Measurements from ENCODE around the gene USP9X. TPM values are rescaled to one million over a fixed set of nuclear protein-coding genes. Genes with fewer than 3 reads are reported as not detected.

Gene USP9X
- total RNA-seq, 4 donors from 2014 or later: 57.2 to 85.9 (median 65.2) TPM

DNA sequence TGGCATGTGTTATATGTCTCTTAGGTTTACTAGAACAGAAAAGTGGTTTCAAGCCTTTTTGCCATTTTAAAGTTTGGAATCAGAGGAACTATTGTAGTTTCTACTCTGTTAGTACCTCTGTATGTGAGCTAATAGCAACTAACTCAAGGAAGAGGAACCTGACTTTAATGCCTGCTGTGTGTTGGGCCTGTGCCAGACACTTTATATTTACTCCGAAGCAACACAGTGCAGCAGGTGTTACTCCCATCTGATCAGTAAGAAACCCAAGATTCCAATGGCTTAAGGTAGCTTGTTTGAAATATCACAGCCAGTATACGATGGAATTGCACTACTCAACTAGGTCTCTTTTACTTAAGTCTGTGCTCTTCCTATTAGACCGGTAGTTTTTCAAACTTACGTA, 79.2 kb downstream of the USP9X start:
- 91% methylated on average over 4 of the region's 4 CpGs for WGBS
- no peak for TF ChIP-seq POLR2A (IDR thresholded peaks at IDR 0.05)
- no peak for TF ChIP-seq EP300 (IDR thresholded peaks at IDR 0.05)
- TF ChIP-seq, protein P1, sequence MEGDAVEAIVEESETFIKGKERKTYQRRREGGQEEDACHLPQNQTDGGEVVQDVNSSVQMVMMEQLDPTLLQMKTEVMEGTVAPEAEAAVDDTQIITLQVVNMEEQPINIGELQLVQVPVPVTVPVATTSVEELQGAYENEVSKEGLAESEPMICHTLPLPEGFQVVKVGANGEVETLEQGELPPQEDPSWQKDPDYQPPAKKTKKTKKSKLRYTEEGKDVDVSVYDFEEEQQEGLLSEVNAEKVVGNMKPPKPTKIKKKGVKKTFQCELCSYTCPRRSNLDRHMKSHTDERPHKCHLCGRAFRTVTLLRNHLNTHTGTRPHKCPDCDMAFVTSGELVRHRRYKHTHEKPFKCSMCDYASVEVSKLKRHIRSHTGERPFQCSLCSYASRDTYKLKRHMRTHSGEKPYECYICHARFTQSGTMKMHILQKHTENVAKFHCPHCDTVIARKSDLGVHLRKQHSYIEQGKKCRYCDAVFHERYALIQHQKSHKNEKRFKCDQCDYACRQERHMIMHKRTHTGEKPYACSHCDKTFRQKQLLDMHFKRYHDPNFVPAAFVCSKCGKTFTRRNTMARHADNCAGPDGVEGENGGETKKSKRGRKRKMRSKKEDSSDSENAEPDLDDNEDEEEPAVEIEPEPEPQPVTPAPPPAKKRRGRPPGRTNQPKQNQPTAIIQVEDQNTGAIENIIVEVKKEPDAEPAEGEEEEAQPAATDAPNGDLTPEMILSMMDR (IDR thresholded peaks at IDR 0.05): no peak
- TF ChIP-seq POLR2AphosphoS5 (IDR thresholded peaks at IDR 0.05): no peak
- H3K4me1 ChIP-seq: no peaks in the 10 kb centered on the region
- no peak overlapping the region for H3K27ac ChIP-seq
- peaks cover 14% of the 10 kb centered on the region for H3K36me3 ChIP-seq
- DNase-seq (ENCODE audit: low spot score in 2 of 2): no peak
- no peaks in the 10 kb centered on the region for H3K9me3 ChIP-seq
- no peak overlapping the region for H3K4me3 ChIP-seq
- H3K27me3 ChIP-seq: no peaks in the 10 kb centered on the region

DNA sequence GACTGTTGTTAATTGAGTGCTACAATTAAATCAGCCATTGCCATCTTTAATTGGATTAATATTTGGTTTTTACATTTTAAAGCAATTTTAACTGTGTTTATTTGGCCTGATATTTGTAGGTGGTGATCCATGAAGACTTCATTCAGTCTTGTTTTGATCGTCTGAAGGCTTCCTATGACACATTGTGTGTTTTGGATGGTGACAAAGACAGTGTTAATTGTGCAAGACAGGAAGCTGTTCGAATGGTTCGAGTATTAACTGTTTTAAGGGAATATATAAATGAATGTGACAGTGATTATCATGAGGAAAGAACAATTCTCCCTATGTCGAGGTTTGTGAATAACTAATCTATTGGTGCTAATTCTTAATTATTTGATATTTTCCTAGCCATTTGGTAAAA, 82.6 kb downstream of the USP9X start:
- Histone ChIP-seq H3K36me3 (peaks cover 35% of the 10 kb centered on the region), H3K4me3 (no peak overlapping the region), H3K27ac (no peak overlapping the region), H3K4me1 (no peaks in the 10 kb centered on the region), H3K27me3 (no peaks in the 10 kb centered on the region), H3K9me3 (no peaks in the 10 kb centered on the region)
- TF ChIP-seq, protein P1 (IDR thresholded peaks at IDR 0.05): no peak
- TF ChIP-seq EP300 (IDR thresholded peaks at IDR 0.05) (no peak), POLR2A (IDR thresholded peaks at IDR 0.05) (no peak), POLR2AphosphoS5 (IDR thresholded peaks at IDR 0.05) (no peak)
- whole genome bisulfite sequencing: 63% methylated on average over 4 of the region's 4 CpGs
- no peak for DNase-seq (ENCODE audit: low spot score in 2 of 2)

DNA sequence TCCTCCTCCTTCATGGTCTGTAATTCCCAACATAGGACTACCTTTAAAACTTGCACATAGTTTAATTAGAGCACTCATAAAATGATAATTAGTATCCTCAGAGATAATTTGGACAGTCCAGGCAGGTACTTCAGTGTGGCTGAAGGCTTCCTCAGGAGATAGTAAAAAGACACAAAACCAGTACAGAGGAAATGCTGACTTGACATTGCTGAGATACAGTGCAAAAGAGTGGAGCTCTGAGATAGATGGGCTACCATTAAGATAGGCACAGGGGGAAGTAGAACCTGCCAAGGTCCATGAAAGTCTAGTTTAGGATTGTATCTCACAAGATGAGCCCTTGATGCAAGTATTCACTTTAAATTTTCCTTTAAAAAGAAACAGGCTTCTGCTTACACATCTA, 91.0 kb downstream of the USP9X start:
- no peak for DNase-seq (ENCODE audit: low spot score in 2 of 2)
- H3K4me3 ChIP-seq: no peak overlapping the region
- H3K4me1 ChIP-seq: no peaks in the 10 kb centered on the region
- H3K27me3 ChIP-seq: no peaks in the 10 kb centered on the region
- TF ChIP-seq POLR2AphosphoS5 (IDR thresholded peaks at IDR 0.05) (no peak), EP300 (IDR thresholded peaks at IDR 0.05) (no peak), POLR2A (IDR thresholded peaks at IDR 0.05) (no peak)
- TF ChIP-seq, protein P1 (IDR thresholded peaks at IDR 0.05): no peak
- H3K27ac ChIP-seq: no peak overlapping the region
- H3K9me3 ChIP-seq: no peaks in the 10 kb centered on the region
- H3K36me3 ChIP-seq: peaks cover 10% of the 10 kb centered on the region

DNA sequence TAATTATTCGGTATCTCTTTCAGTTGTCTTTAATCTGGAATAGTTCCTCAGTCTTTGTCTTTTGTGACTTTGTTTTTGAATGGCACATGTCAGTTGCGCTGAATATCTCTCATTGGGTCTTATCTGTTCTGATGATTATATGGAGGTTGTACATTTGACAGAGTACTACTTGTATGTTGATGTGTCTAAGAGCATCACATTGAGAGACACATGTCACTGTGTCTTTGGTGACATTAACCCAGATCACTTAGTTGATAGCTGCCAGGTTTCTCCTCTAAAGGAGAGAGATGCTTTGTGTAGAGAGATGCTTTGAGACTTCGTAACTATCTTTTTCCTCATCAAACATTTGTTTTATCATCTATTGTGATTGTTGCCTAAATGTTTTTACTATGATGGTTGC, 92.1 kb downstream of the USP9X start:
- 96% methylated on average over 3 of the region's 3 CpGs for WGBS
- DNase-seq (ENCODE audit: low spot score in 2 of 2): no peak
- no peaks in the 10 kb centered on the region for H3K9me3 ChIP-seq
- no peak overlapping the region for H3K4me3 ChIP-seq
- TF ChIP-seq EP300 (IDR thresholded peaks at IDR 0.05) (no peak), POLR2AphosphoS5 (IDR thresholded peaks at IDR 0.05) (no peak), POLR2A (IDR thresholded peaks at IDR 0.05) (no peak)
- TF ChIP-seq, protein P1 (IDR thresholded peaks at IDR 0.05): no peak
- H3K27me3 ChIP-seq: no peaks in the 10 kb centered on the region
- no peaks in the 10 kb centered on the region for H3K4me1 ChIP-seq
- no peak overlapping the region for H3K27ac ChIP-seq
- H3K36me3 ChIP-seq: peaks cover 6% of the 10 kb centered on the region

DNA sequence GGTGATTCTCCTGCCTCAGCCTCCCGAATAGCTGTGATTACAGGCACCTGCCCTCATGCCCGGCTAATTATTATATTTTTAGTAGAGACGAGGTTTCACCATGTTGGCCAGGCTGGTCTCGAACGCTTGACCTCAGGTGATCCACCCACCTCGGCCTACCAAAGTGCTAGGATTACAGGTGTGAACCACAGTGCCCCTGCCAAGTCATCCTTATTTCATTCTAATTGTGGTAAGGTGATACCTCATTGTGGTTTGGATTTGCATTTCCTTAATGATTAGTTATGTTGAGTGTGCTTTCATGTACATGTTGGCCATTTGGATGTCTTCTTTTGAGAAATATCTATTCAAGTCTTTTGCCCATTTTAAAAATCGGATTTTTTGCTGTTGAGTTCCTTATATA, 93.0 kb downstream of the USP9X start:
- Histone ChIP-seq H3K36me3 (no peaks in the 10 kb centered on the region), H3K9me3 (no peaks in the 10 kb centered on the region), H3K27ac (no peak overlapping the region), H3K27me3 (no peaks in the 10 kb centered on the region), H3K4me1 (no peaks in the 10 kb centered on the region), H3K4me3 (no peak overlapping the region)
- 95% methylated on average over 7 of the region's 7 CpGs for WGBS
- DNase-seq (ENCODE audit: low spot score in 2 of 2): no peak
- TF ChIP-seq POLR2AphosphoS5 (IDR thresholded peaks at IDR 0.05): no peak
- TF ChIP-seq, protein P1 (IDR thresholded peaks at IDR 0.05): no peak
- TF ChIP-seq EP300 (IDR thresholded peaks at IDR 0.05): no peak
- no peak for TF ChIP-seq POLR2A (IDR thresholded peaks at IDR 0.05)

Measured in suprapubic skin (tissue), 4 donors.